HG02571 (cell line): ENCODE results near the gene FEZF2.

ENCODE experiments used
- ATAC-seq: cut with Tn5 transposase; IDR thresholded peaks from one replicate; pipeline ENCODE4 v1.9.1; 2021; ENCODE audit warnings: mild to moderate bottlenecking, moderate library complexity; ENCODE audit not compliant: unreplicated experiment

Gene FEZF2

GRCh38 chr3:62332835-62333244 is 40.5 kb downstream of the FEZF2 start:
- ATAC-seq: no peak

GRCh38 chr3:62332017-62332416 is 41.3 kb downstream of the FEZF2 start:
- ATAC-seq: no peak

GRCh38 chr3:62329971-62330370 is 43.4 kb downstream of the FEZF2 start:
- no peak for ATAC-seq

GRCh38 chr3:62325896-62326295 is 47.5 kb downstream of the FEZF2 start:
- ATAC-seq: no peak

- ATAC-seq: no peak
Measured at GRCh38 chr3:62323241-62323640, 50.1 kb downstream of the FEZF2 start.
